Nephron progenitor cell (in vitro differentiated cells): ENCODE results near the gene RPS10.

Experiments used
- DNase-seq: peaks from one replicate; pipeline ENCODE4 v3.0.0; 2021
- H3K27ac Mint-ChIP-seq: 2 replicates; pipeline ENCODE4 v1.8.0; 2021; ENCODE audit warnings: mild to moderate bottlenecking, moderate library complexity, mixed read lengths
- H3K27me3 Mint-ChIP-seq: 2 replicates; pipeline ENCODE4 v1.8.0; 2021; ENCODE audit warnings: mild to moderate bottlenecking, low read depth, mixed read lengths; ENCODE audit not compliant: poor library complexity
- H3K36me3 Mint-ChIP-seq: 2 replicates; pipeline ENCODE4 v1.8.0; 2021; ENCODE audit warnings: low read depth, mixed read lengths
- H3K4me1 Mint-ChIP-seq: 2 replicates; pipeline ENCODE4 v1.8.0; 2021; ENCODE audit warnings: mixed read lengths
- H3K4me3 Mint-ChIP-seq: 2 replicates; pipeline ENCODE4 v1.8.0; 2021; ENCODE audit warnings: mild to moderate bottlenecking, moderate library complexity, mixed read lengths
- H3K9me3 Mint-ChIP-seq: 2 replicates; pipeline ENCODE4 v1.8.0; 2021; ENCODE audit warnings: mild to moderate bottlenecking, moderate library complexity, mixed read lengths
- CTCF ChIP-seq: fragments of 200-600 bp; sonication (generic); IDR thresholded peaks from 2 replicates; pipeline ENCODE4 v1.5.0; 2021; ENCODE audit warnings: antibody characterized with exemption

The RPS10 gene

DNA sequence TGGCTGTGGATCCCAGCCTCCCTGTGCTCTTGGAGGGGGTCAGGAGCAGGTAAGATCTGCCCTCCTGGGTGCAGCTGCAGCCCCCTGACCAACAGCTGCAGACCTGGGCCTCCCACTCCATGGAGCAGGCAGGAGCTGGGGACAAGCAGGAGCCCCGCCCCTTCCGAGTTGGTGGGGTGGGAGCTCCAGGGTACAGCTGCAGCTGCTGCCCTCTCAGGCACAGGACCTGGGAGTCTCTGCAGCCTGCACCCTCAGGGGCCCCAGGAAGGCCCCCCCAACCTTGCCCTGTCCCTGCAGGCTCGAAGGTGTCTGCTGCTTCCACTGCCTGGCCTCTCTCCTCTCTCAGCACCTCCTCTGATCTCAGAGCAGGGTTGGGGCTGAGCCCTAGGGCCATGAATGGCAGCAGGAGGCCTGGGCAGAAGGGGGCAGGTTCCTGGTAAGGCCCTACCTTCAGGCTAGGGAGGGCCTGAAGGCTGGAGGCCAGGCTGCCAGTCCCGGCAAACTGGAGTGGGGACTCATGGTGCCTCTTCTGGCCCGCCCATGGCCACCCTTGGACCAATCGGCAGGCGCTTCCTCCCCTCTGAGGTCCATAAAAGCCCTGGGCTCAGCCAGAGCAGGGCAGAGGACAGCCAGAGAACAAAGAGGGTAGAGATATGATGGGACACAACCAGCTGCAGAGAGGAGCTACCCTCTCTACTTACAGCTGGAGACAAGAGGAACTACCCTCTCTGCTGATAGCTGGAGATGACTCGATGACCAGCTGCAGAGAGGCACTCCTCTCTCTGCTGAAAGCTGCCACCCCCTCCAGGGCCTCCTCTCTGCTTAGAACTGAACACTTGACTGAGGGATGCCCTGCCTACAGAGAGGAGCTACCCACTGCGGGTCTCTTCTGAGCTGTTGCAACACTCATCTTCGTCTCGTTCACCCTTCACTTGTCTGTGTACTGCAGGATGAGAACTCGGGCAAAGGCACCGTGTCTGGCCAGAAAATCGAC, 32.2 kb upstream of the RPS10 start:
- Mint-ChIP-seq H3K27ac (peak overlapping the region; percentile 84), H3K36me3 (no peaks in the 10 kb centered on the region), H3K4me1 (peaks cover 31% of the 10 kb centered on the region), H3K4me3 (no peak overlapping the region), H3K9me3 (no peaks in the 10 kb centered on the region), H3K27me3 (peaks cover 16% of the 10 kb centered on the region)
- DNase-seq = peak; percentile 36
- no peak for TF ChIP-seq CTCF

GRCh38 chr6:34457382-34457741, 31.5 kb upstream of the RPS10 start:
- peaks cover 13% of the 10 kb centered on the region for H3K27me3 Mint-ChIP-seq

DNA sequence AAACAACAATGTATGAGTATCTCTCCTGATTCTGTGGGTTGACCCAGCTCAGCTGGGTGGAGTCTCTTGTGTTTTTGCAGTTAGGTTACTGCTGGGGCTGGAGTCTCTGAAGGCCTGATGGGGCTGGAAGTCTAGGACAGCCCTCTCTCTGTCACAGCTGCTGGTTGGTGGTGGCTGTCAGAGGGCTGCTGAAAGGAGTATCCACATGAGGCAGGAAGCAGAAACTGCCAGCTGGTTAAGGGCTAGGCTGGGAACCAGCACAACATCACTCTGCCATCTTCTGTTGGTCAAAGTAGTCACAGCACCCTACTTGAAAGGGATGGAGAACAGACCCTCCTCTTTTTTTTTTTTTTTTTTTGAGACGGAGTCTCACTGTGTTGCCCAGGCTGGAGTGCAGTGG, 30.0 kb upstream of the RPS10 start:
- Mint-ChIP-seq H3K9me3 (peaks cover 8% of the 10 kb centered on the region), H3K4me3 (no peak overlapping the region), H3K36me3 (peaks cover 4% of the 10 kb centered on the region), H3K27me3 (peaks cover 14% of the 10 kb centered on the region), H3K27ac (no peak overlapping the region), H3K4me1 (peaks cover 16% of the 10 kb centered on the region)
- DNase-seq = no peak
- TF ChIP-seq CTCF = no peak

More at GRCh38 chr6:34457382-34457741, 31.5 kb upstream of the RPS10 start:
- Mint-ChIP-seq H3K27ac (no peak overlapping the region), H3K36me3 (no peaks in the 10 kb centered on the region), H3K4me3 (no peak overlapping the region), H3K4me1 (peaks cover 25% of the 10 kb centered on the region), H3K9me3 (no peaks in the 10 kb centered on the region)
- no peak for TF ChIP-seq CTCF
- DNase-seq = no peak

- H3K36me3 Mint-ChIP-seq = peaks cover 4% of the 10 kb centered on the region
- peaks cover 8% of the 10 kb centered on the region for H3K9me3 Mint-ChIP-seq
- H3K4me1 Mint-ChIP-seq = peaks cover 20% of the 10 kb centered on the region
Observed at GRCh38 chr6:34451192-34451591, 25.3 kb upstream of the RPS10 start.

GRCh38 chr6:34447910-34448309, 22.0 kb upstream of the RPS10 start:
- Mint-ChIP-seq H3K36me3 (peaks cover 4% of the 10 kb centered on the region), H3K27ac (no peak overlapping the region), H3K9me3 (peaks cover 8% of the 10 kb centered on the region), H3K4me3 (peak overlapping the region; percentile 11), H3K4me1 (peaks cover 20% of the 10 kb centered on the region), H3K27me3 (peaks cover 12% of the 10 kb centered on the region)
- DNase-seq = peak; percentile 59
- TF ChIP-seq CTCF = no peak

More at GRCh38 chr6:34451192-34451591, 25.3 kb upstream of the RPS10 start:
- H3K4me3 Mint-ChIP-seq = no peak overlapping the region
- DNase-seq = no peak
- TF ChIP-seq CTCF = no peak
- H3K27me3 Mint-ChIP-seq = peaks cover 14% of the 10 kb centered on the region
- H3K27ac Mint-ChIP-seq = no peak overlapping the region
